H9 (cell line): ENCODE results near the gene LPO. TPM values are rescaled to one million over a fixed set of nuclear protein-coding genes. Genes with fewer than 3 reads are reported as not detected.

Experiments
- DNase-seq: peaks from one replicate; pipeline ENCODE4 v3.0.0-alpha.2; 2017
- H2AFZ ChIP-seq: one replicate; pipeline ENCODE4 v1.6.1; 2013; ENCODE audit warnings: mild to moderate bottlenecking, low read length, control low read depth, moderate library complexity
- H2AK5ac ChIP-seq: 2 replicates; pipeline ENCODE4 v1.6.1; 2013; ENCODE audit warnings: low read length, control low read depth, mixed read lengths; ENCODE audit not compliant: insufficient read length
- H2BK120ac ChIP-seq: one replicate; pipeline ENCODE4 v1.6.1; 2013; ENCODE audit warnings: low read depth, mild to moderate bottlenecking, low read length, control low read depth, inconsistent platforms; ENCODE audit not compliant: poor library complexity, severe bottlenecking
- H2BK12ac ChIP-seq: 2 replicates; pipeline ENCODE4 v1.6.1; 2013; ENCODE audit warnings: low read length, control low read depth, mixed read lengths, low read depth; ENCODE audit not compliant: insufficient read length
- H2BK15ac ChIP-seq: 2 replicates; pipeline ENCODE4 v1.6.1; 2013; ENCODE audit warnings: low read depth, low read length, control low read depth
- H2BK20ac ChIP-seq: one replicate; pipeline ENCODE4 v1.6.1; 2013; ENCODE audit warnings: low read depth, mild to moderate bottlenecking, low read length, control low read depth, inconsistent platforms; ENCODE audit not compliant: poor library complexity, severe bottlenecking
- H2BK5ac ChIP-seq: 2 replicates; pipeline ENCODE4 v1.6.1; 2013; ENCODE audit warnings: low read length, control low read depth, mixed read lengths; ENCODE audit not compliant: insufficient read length
- H3K14ac ChIP-seq: 2 replicates; pipeline ENCODE4 v1.6.1; 2013; ENCODE audit warnings: low read length, control low read depth; ENCODE audit not compliant: insufficient read depth
- H3K18ac ChIP-seq: 2 replicates; pipeline ENCODE4 v1.6.1; 2013; ENCODE audit warnings: low read depth, mild to moderate bottlenecking, mixed read lengths, low read length, control low read depth; ENCODE audit not compliant: insufficient read length
- H3K23ac ChIP-seq: 2 replicates; pipeline ENCODE4 v1.6.1; 2013; ENCODE audit warnings: low read length, control low read depth, mixed read lengths, low read depth; ENCODE audit not compliant: insufficient read length
- H3K23me2 ChIP-seq: 2 replicates; pipeline ENCODE4 v1.6.1; 2013; ENCODE audit warnings: low read depth, mild to moderate bottlenecking, mixed read lengths, low read length, control low read depth; ENCODE audit not compliant: insufficient read length, poor library complexity, severe bottlenecking
- H3K27ac ChIP-seq: 2 replicates; pipeline ENCODE4 v1.5.1; 2013; ENCODE audit warnings: low read length, control low read depth, mixed read lengths, low read depth; ENCODE audit not compliant: insufficient read length
- H3K27me3 ChIP-seq: 2 replicates; pipeline ENCODE4 v1.6.1; 2013; ENCODE audit warnings: low read length, control low read depth, inconsistent platforms; ENCODE audit not compliant: insufficient read depth
- H3K4ac ChIP-seq: 2 replicates; pipeline ENCODE4 v1.6.1; 2013; ENCODE audit warnings: low read depth, mild to moderate bottlenecking, control low read depth, inconsistent platforms, low read length, moderate library complexity
- H3K4me1 ChIP-seq: 2 replicates; pipeline ENCODE4 v1.6.1; 2013; ENCODE audit warnings: low read length, control low read depth, inconsistent platforms; ENCODE audit not compliant: insufficient read depth
- H3K4me2 ChIP-seq: 2 replicates; pipeline ENCODE4 v1.6.1; 2013; ENCODE audit warnings: low read length, control low read depth, mixed read lengths; ENCODE audit not compliant: insufficient read length, insufficient read depth
- H3K56ac ChIP-seq: 2 replicates; pipeline ENCODE4 v1.6.1; 2013; ENCODE audit warnings: low read depth, mild to moderate bottlenecking, mixed read lengths, low read length, control low read depth; ENCODE audit not compliant: insufficient read length
- H3K79me1 ChIP-seq: 2 replicates; pipeline ENCODE4 v1.6.1; 2013; ENCODE audit warnings: low read depth, mild to moderate bottlenecking, moderate library complexity, low read length, control low read depth, inconsistent platforms; ENCODE audit not compliant: insufficient read depth, poor library complexity, severe bottlenecking
- H3K79me2 ChIP-seq: 2 replicates; pipeline ENCODE4 v1.6.1; 2013; ENCODE audit warnings: low read length, control low read depth, inconsistent platforms; ENCODE audit not compliant: insufficient read depth
- H3K9ac ChIP-seq: 2 replicates; pipeline ENCODE4 v1.6.1; 2013; ENCODE audit warnings: low read length, control low read depth, mixed read lengths; ENCODE audit not compliant: insufficient read length; ENCODE audit errors: extremely low read depth
- H3K9me3 ChIP-seq: one replicate; pipeline ENCODE4 v1.6.1; 2013; ENCODE audit warnings: low read depth, low read length, inconsistent platforms; ENCODE audit not compliant: control insufficient read depth
- H3T11ph ChIP-seq: one replicate; pipeline ENCODE4 v1.6.1; 2013; ENCODE audit warnings: mild to moderate bottlenecking, low read length, control low read depth, inconsistent platforms
- H4K20me1 ChIP-seq: one replicate; pipeline ENCODE4 v1.6.1; 2013; ENCODE audit not compliant: control insufficient read depth, insufficient read length, insufficient read depth
- H4K5ac ChIP-seq: 2 replicates; pipeline ENCODE4 v1.6.1; 2013; ENCODE audit warnings: low read depth, mild to moderate bottlenecking, mixed read lengths, low read length, control low read depth; ENCODE audit not compliant: insufficient read length
- H4K8ac ChIP-seq: replicated peaks from 2 replicates; pipeline ENCODE4 v1.6.1; 2013; ENCODE audit warnings: low read length, control low read depth, mixed read lengths, low read depth; ENCODE audit not compliant: insufficient read length
- H4K91ac ChIP-seq: 2 replicates; pipeline ENCODE4 v1.6.1; 2013; ENCODE audit warnings: low read depth, mild to moderate bottlenecking, moderate library complexity, mixed read lengths, low read length, control low read depth; ENCODE audit not compliant: insufficient read length
- H3K27ac Mint-ChIP-seq, 3 experiments: 2 replicates in 2 of 3; 3 replicates in 1 of 3; pipeline ENCODE4 v1.8.0; 2020 to 2021; ENCODE audit warnings: mixed read lengths in 3 of 3, mild to moderate bottlenecking in 1 of 3, moderate library complexity in 1 of 3
- H3K27me3 Mint-ChIP-seq: 2 replicates; pipeline ENCODE4 v1.8.0; 2021; ENCODE audit warnings: low read depth, mild to moderate bottlenecking, moderate library complexity, mixed read lengths
- H3K36me3 Mint-ChIP-seq, 3 experiments: 2 replicates in 2 of 3; 3 replicates in 1 of 3; pipeline ENCODE4 v1.8.0; 2020 to 2021; ENCODE audit warnings: low read depth in 3 of 3, mixed read lengths in 3 of 3; ENCODE audit not compliant: insufficient read depth in 1 of 3
- H3K4me1 Mint-ChIP-seq, 2 experiments: 2 replicates each; pipeline ENCODE4 v1.8.0; 2020; ENCODE audit warnings: mixed read lengths in 2 of 2
- H3K4me3 Mint-ChIP-seq, 2 experiments: 2 replicates in 1 of 2; 3 replicates in 1 of 2; pipeline ENCODE4 v1.8.0; 2020 to 2021; ENCODE audit warnings: mild to moderate bottlenecking in 2 of 2, mixed read lengths in 2 of 2, moderate library complexity in 1 of 2
- H3K9me3 Mint-ChIP-seq, 2 experiments: 2 replicates in 1 of 2; 3 replicates in 1 of 2; pipeline ENCODE4 v1.8.0; 2020; ENCODE audit warnings: mild to moderate bottlenecking in 2 of 2, mixed read lengths in 2 of 2, moderate library complexity in 1 of 2
- CTCF ChIP-seq: fragments of 200-600 bp; sonication (generic); conservative IDR thresholded peaks from 3 replicates; pipeline ENCODE4 v1.8.0; 2021; ENCODE audit warnings: antibody characterized with exemption, mild to moderate bottlenecking
- WGBS: extraction: QIAGEN DNeasy Blood & Tissue Kit; methylation state at CpG from one replicate; pipeline ENCODE4 v1.1.7; 2013; ENCODE audit warnings: missing lambda C conversion rate, low lambda C conversion rate, mixed read lengths; ENCODE audit not compliant: insufficient read length; ENCODE audit errors: extremely low coverage; 5-methylcytosine and 5-hydroxymethylcytosine counted together
- total RNA-seq: library from RNA; stranded (reverse); gene quantifications from 2 replicates; pipeline ENCODE4 v1.2.1, GENCODE V29; 2021

Gene LPO
- total RNA-seq, 1 experiment from 2014 or later, result 0.17 TPM

GRCh38 chr17:58233543-58233942 is 4.8 kb upstream of the LPO start:
- Histone ChIP-seq H2BK20ac (no peak overlapping the region), H3K79me2 (no peaks in the 10 kb centered on the region), H2BK5ac (no peak overlapping the region), H2AFZ (no peak overlapping the region), H2BK15ac (no peak overlapping the region), H3K9ac (no peak overlapping the region), H2BK120ac (no peak overlapping the region), H3K56ac (no peak overlapping the region), H3K18ac (no peak overlapping the region), H3K4ac (no peak overlapping the region), H3K27me3 (0 out of 2 replicates have a peak, but pooled peaks cover 2% of the 10 kb centered on the region), H2BK12ac (no peak overlapping the region), H4K8ac (no peak overlapping the region), H3K4me2 (no peak overlapping the region), H3K79me1 (no peaks in the 10 kb centered on the region), H3K14ac (no peak overlapping the region), H3K4me1 (peaks cover 2% of the 10 kb centered on the region; the same call in 1 of the 2 replicates), H4K20me1 (no peaks in the 10 kb centered on the region), H3T11ph (no peak overlapping the region), H2AK5ac (no peak overlapping the region), H3K23me2 (no peaks in the 10 kb centered on the region), H3K9me3 (no peaks in the 10 kb centered on the region), H3K27ac (no peak overlapping the region), H4K5ac (no peak overlapping the region), H4K91ac (no peak overlapping the region), H3K23ac (no peak overlapping the region)
- no peak overlapping the region for H3K4me3 Mint-ChIP-seq
- no CpG with 5 or more reads among the region's 3 CpGs for WGBS
- H3K27me3 Mint-ChIP-seq, result peaks cover 53% of the 10 kb centered on the region
- no peaks in the 10 kb centered on the region for H3K9me3 Mint-ChIP-seq
- no peak overlapping the region for H3K27ac Mint-ChIP-seq
- TF ChIP-seq CTCF, result no peak
- no peaks in the 10 kb centered on the region for H3K36me3 Mint-ChIP-seq
- no peak for DNase-seq
- H3K4me1 Mint-ChIP-seq, result peaks cover 14 to 16% of the 10 kb centered on the region in 2 experiments
